Upper lobe of left lung (tissue), 4 donors: ENCODE data around the gene SLC9A9.

Experiments used
- EP300 ChIP-seq, 4 donors: sonication (generic); formaldehyde crosslinking; IDR thresholded peaks; one replicate each; pipeline ENCODE4 v1.5.1; 2017; ENCODE audit warnings: antibody characterized with exemption in 4 of 4, control low read depth in 2 of 4
- POLR2A ChIP-seq, 4 donors: fragments of 450-650 bp; IDR thresholded peaks; one replicate each; pipeline ENCODE4 v1.5.1; 2016 to 2017; ENCODE audit warnings: antibody characterized with exemption in 4 of 4, mild to moderate bottlenecking in 2 of 4
- POLR2AphosphoS5 ChIP-seq, 2 donors: sonication (generic); formaldehyde crosslinking; IDR thresholded peaks; one replicate each; pipeline ENCODE4 v1.5.1; 2017; ENCODE audit warnings: antibody characterized with exemption in 2 of 2
- TF ChIP-seq, protein P1 (sequence below), 6 experiments: fragments of 450-650 bp in 4 of 6; fragments of 200-600 bp in 2 of 6; sonication (generic) in 2 of 6; IDR thresholded peaks; one replicate each; pipeline ENCODE4 v1.5.1; 2016 to 2019; ENCODE audit warnings: antibody characterized with exemption in 6 of 6

DNA sequence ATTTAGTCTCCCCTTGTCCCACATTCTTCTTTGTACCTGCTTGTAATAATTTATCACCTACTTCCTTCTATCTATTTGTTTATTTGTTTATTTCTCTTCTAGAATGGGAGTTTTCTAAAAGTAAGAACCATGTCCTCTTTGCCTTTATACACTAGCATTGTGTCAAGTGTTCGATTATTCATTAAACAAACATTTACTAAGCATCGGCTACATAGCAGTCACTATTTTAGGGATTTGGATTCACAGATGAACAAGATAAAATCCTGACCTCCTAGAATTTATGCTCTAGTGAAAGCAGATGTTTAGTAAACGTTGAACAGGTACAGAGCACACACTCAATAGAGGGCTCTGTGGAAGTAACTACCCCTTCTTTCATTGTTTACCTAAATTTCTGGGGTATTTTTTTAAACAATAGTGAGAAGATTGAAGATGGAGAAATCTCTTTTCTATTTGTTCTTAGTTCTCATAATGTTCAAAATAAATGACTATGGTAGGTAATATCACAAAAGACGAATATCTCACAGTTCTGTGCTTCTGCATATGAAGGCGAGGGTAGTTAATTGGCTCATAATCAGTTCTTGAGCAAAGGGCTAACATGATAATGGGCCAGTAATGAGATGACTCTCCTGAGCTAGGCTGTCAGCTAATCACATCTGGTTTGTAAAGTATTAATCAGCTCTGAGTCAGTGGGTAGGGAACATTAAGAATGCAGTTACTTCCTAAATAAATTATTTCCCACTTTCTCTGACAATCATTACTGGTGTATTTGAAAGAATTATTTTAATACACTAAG, 111.9 kb downstream of the SLC9A9 start:
- TF ChIP-seq, protein P1, sequence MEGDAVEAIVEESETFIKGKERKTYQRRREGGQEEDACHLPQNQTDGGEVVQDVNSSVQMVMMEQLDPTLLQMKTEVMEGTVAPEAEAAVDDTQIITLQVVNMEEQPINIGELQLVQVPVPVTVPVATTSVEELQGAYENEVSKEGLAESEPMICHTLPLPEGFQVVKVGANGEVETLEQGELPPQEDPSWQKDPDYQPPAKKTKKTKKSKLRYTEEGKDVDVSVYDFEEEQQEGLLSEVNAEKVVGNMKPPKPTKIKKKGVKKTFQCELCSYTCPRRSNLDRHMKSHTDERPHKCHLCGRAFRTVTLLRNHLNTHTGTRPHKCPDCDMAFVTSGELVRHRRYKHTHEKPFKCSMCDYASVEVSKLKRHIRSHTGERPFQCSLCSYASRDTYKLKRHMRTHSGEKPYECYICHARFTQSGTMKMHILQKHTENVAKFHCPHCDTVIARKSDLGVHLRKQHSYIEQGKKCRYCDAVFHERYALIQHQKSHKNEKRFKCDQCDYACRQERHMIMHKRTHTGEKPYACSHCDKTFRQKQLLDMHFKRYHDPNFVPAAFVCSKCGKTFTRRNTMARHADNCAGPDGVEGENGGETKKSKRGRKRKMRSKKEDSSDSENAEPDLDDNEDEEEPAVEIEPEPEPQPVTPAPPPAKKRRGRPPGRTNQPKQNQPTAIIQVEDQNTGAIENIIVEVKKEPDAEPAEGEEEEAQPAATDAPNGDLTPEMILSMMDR (IDR thresholded peaks at IDR 0.05) = no peak
- no peak for TF ChIP-seq POLR2A (IDR thresholded peaks at IDR 0.05)
- no peak for TF ChIP-seq POLR2AphosphoS5 (IDR thresholded peaks at IDR 0.05)
- TF ChIP-seq EP300 (IDR thresholded peaks at IDR 0.05) = no peak
